Measurements from ENCODE around the gene PTAFR. TPM values are rescaled to one million over a fixed set of nuclear protein-coding genes. Genes with fewer than 3 reads are reported as not detected.

PTAFR gene
- total RNA-seq, 6 donors from 2014 or later, result 10.5 to 42.3 (median 22.0) TPM

DNA sequence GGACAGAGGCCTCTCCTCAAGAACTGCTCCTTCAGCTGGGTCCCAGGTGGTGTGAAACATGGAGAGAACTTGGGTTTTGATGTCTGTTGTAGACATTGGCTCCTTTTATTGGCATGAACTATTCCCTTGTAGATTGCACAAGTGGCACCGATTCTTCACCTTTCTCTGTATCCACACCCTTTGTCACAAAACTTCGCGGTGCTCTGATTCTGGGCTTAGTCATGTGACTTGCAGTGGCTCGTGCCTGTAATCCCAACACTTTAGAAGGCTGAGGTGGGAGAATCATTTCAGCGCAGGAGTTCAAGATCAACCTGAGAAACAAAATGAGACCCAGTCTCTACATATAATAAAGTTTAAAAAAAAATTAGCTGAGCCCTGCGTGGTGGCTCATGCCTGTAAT is 45.6 kb downstream of the PTAFR start:
- 79 to 89% methylated on average over 6 of the region's 6 CpGs for WGBS, 2 donors
- no peaks in the 10 kb centered on the region for H3K36me3 ChIP-seq
- DNase-seq, result no peak
- peaks cover 1 to 11% (median 8%) of the 10 kb centered on the region in 4 donors for H3K4me1 ChIP-seq
- TF ChIP-seq POLR2A (IDR thresholded peaks at IDR 0.05), result no peak
- TF ChIP-seq POLR2AphosphoS5 (IDR thresholded peaks at IDR 0.05), result no peak
- TF ChIP-seq, protein P1, sequence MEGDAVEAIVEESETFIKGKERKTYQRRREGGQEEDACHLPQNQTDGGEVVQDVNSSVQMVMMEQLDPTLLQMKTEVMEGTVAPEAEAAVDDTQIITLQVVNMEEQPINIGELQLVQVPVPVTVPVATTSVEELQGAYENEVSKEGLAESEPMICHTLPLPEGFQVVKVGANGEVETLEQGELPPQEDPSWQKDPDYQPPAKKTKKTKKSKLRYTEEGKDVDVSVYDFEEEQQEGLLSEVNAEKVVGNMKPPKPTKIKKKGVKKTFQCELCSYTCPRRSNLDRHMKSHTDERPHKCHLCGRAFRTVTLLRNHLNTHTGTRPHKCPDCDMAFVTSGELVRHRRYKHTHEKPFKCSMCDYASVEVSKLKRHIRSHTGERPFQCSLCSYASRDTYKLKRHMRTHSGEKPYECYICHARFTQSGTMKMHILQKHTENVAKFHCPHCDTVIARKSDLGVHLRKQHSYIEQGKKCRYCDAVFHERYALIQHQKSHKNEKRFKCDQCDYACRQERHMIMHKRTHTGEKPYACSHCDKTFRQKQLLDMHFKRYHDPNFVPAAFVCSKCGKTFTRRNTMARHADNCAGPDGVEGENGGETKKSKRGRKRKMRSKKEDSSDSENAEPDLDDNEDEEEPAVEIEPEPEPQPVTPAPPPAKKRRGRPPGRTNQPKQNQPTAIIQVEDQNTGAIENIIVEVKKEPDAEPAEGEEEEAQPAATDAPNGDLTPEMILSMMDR (IDR thresholded peaks at IDR 0.05), result no peak
- TF ChIP-seq EP300 (IDR thresholded peaks at IDR 0.05), result no peak
- no peak overlapping the region for H3K27ac ChIP-seq
- no peak overlapping the region for H3K4me3 ChIP-seq
- no peak for ATAC-seq (ENCODE audit: low FRiP score in 2 of 2)
- H3K27me3 ChIP-seq, result no peaks in the 10 kb centered on the region
- H3K9me3 ChIP-seq, result no peaks in the 10 kb centered on the region

DNA sequence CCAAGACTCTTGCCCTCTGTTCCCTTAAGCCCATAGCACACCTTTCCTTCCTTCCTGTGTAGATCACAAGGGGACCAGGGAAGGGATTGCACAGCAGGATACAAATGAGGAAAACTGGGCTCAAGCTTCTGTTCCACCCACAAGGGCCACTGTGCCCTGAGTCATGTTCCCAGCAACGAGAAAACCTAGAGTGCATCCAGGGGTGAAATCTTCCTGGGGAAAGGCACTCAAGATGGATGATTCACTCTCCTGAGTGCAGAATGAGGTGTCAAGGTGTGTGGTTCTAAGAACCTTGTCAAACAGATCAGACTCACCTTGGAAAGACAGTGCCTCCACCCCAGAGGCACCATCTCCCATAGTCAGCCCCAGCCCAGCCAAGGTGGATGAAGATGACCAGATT is 47.3 kb downstream of the PTAFR start:
- DNase-seq (peak in 1 of 2 donors; percentile 48), ATAC-seq (ENCODE audit: low FRiP score in 2 of 2) (peak in 1 of 2 donors; percentile 41)
- H3K27me3 ChIP-seq, result no peaks in the 10 kb centered on the region
- 50 to 67% methylated on average over 1 of the region's 1 CpG for WGBS, 2 donors
- H3K4me3 ChIP-seq, result no peak overlapping the region
- H3K27ac ChIP-seq, result no peak overlapping the region
- no peaks in the 10 kb centered on the region for H3K36me3 ChIP-seq
- no peaks in the 10 kb centered on the region for H3K9me3 ChIP-seq
- peaks cover 0 to 7% (median 5%) of the 10 kb centered on the region in 4 donors for H3K4me1 ChIP-seq
- TF ChIP-seq, protein P1 (IDR thresholded peaks at IDR 0.05), result no peak
- TF ChIP-seq POLR2AphosphoS5 (IDR thresholded peaks at IDR 0.05) (peak in 1 of 2 donors; percentile 32), EP300 (IDR thresholded peaks at IDR 0.05) (no peak), POLR2A (IDR thresholded peaks at IDR 0.05) (no peak)

DNA sequence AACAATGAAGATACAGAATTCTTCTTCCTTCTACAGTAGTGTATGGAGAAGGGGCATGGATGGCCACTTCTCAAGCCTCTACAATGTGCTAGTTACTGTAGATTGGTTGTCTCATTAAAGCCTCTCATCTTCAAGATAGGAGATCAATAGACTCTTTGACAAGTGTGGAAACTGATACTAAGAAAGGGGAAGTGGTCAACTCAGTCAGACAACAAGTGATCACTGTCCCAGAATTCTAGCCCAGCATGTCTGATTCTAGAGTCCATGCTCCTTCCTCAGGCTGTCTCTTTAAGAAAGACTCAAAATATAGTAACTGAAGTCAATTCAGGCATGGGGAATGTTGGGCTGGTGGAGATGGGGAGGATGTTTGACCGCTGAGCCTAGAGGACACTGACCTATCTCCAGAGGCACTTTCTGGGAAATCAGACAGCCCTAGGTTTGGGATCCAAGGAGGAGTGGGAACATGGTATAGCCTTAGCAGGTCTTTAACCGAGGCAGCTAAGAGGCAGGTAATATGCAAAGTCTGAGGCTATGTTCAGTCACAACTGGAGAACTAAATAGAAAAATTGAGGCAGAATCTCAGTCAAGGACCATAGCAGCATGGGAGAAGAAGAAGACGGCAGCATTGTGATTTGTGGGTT is 48.8 kb downstream of the PTAFR start:
- Histone ChIP-seq H3K27me3 (no peaks in the 10 kb centered on the region), H3K36me3 (no peaks in the 10 kb centered on the region), H3K4me1 (peaks cover 0 to 7% (median 5%) of the 10 kb centered on the region in 4 donors), H3K4me3 (no peak overlapping the region), H3K27ac (peak overlapping the region; percentile 17 to 80 (median 50)), H3K9me3 (no peaks in the 10 kb centered on the region)
- DNase-seq, result no peak
- TF ChIP-seq POLR2AphosphoS5 (IDR thresholded peaks at IDR 0.05) (no peak), POLR2A (IDR thresholded peaks at IDR 0.05) (no peak), EP300 (IDR thresholded peaks at IDR 0.05) (no peak)
- TF ChIP-seq, protein P1 (IDR thresholded peaks at IDR 0.05), result no peak
- WGBS, 2 donors, result 70 to 86% methylated on average over 3 of the region's 3 CpGs
- peak in 1 of 2 donors; percentile 50 for ATAC-seq (ENCODE audit: low FRiP score in 2 of 2)

DNA sequence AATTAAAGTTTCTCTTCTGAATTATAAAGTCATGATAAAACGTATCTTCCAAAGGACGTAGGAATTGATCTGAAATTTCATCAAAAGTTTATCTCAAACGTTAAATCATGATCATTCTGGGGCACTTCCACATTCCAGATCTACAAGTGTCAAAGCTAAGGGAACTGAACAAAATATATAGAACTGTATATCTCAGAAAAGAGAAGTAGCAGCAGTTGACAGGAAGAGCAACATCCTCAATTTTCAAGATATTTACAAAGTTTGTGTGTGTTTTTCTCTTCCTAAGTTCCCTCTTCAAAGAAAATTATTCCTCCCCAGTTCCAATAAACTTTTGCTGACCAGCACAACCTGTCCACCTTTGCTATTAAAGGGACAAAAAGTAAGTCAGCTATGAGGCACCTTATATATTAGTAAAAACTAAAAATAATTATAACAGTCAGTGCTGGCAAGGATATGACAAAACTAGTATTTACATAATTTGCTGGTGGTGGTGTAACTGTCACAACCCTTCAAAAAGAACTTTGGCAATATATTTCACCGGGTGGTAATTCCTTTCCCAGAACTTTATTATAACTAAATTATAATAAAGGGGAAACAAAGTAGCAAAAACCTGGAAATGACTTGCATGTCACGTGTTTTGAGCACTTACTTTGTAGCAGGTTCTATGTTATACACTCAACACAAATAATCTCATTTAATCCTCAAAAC is 49.6 kb downstream of the PTAFR start:
- peak overlapping the region; percentile 34 to 80 (median 65) for H3K27ac ChIP-seq
- WGBS, 2 donors, result 58 to 64% methylated on average over 5 of the region's 5 CpGs
- ATAC-seq (ENCODE audit: low FRiP score in 2 of 2), result peak in 1 of 2 donors; percentile 66
- peaks cover 0 to 7% (median 2%) of the 10 kb centered on the region in 4 donors for H3K4me1 ChIP-seq
- H3K27me3 ChIP-seq, result no peaks in the 10 kb centered on the region
- DNase-seq, result no peak
- no peaks in the 10 kb centered on the region for H3K9me3 ChIP-seq
- TF ChIP-seq, protein P1 (IDR thresholded peaks at IDR 0.05), result no peak
- H3K4me3 ChIP-seq, result no peak overlapping the region
- H3K36me3 ChIP-seq, result no peaks in the 10 kb centered on the region

All from upper lobe of left lung (tissue), 6 donors.